D721Med (cell line): ENCODE measurements around the gene HPSE2.

ENCODE experiments used
- DNase-seq: peaks from one replicate; pipeline ENCODE4 v3.0.0; 2011; ENCODE audit warnings: low spot score; ENCODE audit not compliant: insufficient read length
- FAIRE-seq: peaks from 2 replicates; lab custom pipeline; 2011; peaks lifted over from hg19 to GRCh38; lab: Jason Lieb, UNC
- CTCF ChIP-seq: IDR thresholded peaks from 2 replicates; pipeline ENCODE4 v1.5.1; 2012; ENCODE audit warnings: mild to moderate bottlenecking, control low read depth; ENCODE audit not compliant: insufficient read depth; ENCODE audit errors: missing control alignments

HPSE2 gene

GRCh38 chr10:98675902-98676301 lies 559.8 kb downstream of the HPSE2 start:
- FAIRE-seq = no peak

DNA sequence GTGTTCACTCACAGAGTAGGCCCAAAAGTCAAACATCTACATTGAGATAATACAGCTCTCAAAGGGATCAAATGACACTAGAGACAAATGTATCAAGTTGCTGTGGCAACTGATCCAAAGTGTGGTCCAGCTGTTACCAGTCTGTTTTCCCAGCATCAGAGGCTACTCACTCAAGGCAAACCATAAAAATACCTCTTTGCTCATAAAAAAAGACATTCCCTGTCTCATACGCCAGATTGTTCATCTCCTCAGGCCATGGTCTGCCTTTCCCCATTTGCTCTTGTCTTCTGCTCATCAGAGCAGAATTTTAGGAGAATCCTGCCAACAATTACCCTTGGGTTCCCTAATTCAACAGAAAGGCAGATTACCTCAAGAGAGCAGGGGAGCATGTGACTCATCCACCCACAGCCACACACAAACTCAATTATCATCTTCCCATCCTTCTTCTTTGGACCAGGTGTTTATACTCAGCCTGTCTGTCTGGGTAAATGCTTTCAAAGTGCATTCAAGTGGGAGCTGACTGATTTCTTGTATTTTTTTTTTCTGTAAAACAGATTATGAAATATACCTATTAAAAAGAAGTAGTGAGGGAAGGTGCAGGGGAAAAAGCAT lies 562.4 kb downstream of the HPSE2 start:
- DNase-seq (no peak), FAIRE-seq (no peak)
- no peak for TF ChIP-seq CTCF

More at GRCh38 chr10:98675902-98676301, 559.8 kb downstream of the HPSE2 start:
- no peak for DNase-seq
- no peak for TF ChIP-seq CTCF

GRCh38 chr10:98667081-98667480 lies 568.6 kb downstream of the HPSE2 start:
- no peak for TF ChIP-seq CTCF
- DNase-seq (no peak), FAIRE-seq (no peak)

GRCh38 chr10:98666276-98666675 lies 569.4 kb downstream of the HPSE2 start:
- no peak for TF ChIP-seq CTCF
- no peak for FAIRE-seq
- no peak for DNase-seq

DNA sequence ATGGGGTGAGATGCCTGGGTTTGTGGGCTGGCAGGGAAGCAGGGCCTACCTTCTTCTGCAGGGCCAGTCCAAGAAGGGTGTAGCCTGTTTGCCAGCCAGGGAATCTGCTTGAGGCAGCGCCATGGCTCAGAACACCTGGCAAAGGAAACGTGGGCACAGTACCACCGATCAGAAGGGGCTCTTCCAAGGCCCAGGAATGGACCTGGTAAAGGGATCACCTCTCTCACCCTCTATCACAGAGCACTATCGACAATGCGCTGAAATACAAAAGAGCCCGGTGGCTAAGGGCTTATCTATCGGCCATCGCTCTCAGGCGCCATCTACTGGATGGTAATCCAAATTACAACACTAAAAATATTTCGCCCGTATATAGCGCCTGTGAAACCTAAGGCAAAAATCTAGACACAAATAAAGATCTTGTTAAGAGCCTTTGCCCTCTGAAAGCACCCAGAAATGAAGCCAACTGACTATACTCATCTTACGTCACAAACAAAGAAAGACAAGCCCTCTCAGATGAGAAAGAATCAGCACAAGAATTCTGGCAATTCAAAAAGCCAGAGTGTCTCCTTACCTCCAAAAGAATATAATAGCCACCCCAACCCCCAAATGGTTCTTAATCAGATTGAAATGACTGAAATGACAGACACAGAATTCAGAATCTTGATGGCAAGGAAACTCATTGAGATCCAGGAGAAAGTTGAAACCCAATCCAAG lies 571.2 kb downstream of the HPSE2 start:
- no peak for DNase-seq
- TF ChIP-seq CTCF = peak; percentile 61
- FAIRE-seq = no peak

- TF ChIP-seq CTCF = no peak
- FAIRE-seq (no peak), DNase-seq (no peak)
These were observed 575.7 kb downstream of the HPSE2 start for GRCh38 chr10:98659951-98660350.

GRCh38 chr10:98655492-98655891 lies 580.2 kb downstream of the HPSE2 start:
- no peak for TF ChIP-seq CTCF
- no peak for FAIRE-seq
- no peak for DNase-seq
